ENCODE results near the gene COL4A4.

COL4A4 gene

DNA sequence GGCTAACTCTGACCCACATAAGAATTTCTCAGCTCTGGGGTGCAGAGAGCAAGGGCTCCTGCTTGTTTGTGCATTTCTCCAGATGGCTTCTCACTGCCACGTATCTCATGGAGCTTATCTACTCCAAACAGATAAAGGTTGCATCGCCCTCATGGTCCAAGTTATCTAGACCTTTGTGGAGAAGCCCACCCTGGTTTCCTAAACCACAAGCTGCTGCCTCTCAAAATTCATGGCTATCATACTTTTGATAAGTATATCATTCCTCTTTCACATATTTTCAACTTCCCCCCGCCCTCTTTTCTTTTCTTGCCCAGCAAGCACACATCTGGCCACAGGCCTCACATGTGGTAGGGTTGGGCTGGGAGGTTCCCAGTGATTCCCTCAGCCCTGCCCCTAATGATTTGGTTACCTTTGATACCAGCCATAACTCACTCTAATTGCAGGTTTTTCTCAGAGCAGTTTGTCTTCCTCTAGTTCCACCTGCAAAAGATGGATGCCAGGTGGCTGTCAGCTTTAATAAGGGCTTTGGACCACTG is 182.1 kb downstream of the COL4A4 start:
- DNase-seq (ENCODE audit: low read depth in 2 of 2), result no peak

DNA sequence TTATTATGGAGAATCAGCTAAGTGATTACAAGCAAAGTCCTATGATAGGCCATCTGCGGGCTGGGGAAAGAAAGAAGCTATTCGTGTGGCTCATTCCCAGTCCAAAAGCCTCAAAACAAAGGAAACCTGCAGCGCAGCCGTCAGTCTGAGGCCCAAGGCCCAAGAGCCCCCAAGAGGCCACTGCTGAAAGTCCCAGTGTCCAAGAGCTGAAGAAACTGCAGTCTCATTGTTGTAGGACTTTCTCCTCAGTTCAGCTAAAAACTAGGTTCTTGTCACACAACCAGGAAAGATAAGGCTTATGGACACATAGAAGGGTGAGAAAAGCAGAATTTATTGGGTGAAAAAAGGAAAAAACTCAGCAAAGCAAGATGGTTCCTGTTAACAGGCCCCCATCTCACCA is 185.0 kb downstream of the COL4A4 start:
- DNase-seq (ENCODE audit: low read depth in 2 of 2), result no peak

DNA sequence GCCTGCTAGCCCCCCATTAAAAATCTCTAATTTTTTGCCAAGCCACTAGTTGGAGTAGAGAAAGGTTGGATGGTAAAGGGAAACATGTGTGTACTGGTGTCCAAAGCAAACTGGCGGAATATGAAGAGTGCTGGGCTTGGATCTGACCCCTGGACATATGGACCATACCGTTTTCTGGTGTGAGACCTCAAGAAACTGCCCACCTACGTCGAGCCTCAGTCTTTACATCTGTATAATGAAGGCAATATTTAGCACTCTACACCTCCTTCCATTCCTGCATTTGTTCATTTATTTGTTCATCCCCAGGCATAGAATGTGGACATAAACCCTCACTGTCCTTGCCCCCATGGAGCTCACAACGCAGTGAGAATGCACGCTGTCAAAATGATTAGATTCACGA is 185.7 kb downstream of the COL4A4 start:
- DNase-seq (ENCODE audit: low read depth in 2 of 2), result no peak

DNA sequence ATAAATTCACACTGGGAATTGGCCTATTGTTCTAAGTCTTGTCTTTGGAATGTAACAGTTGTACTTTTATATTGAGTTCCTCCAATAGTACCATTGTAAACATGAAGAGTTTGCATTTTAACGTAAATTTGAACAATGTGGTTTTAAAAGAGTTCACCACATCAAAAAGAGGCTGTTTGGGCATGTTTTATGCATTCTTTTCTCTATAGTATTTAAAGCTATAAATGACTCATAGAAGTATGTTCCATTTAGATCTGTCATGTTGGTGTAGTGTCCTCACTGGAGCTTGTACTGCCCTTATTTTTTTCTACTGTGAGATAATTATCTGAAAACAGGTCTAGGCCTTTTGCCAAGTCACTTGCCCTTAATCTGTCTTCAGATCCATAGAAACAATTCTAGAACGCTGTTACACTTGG is 186.2 kb downstream of the COL4A4 start:
- no peak for DNase-seq (ENCODE audit: low read depth in 2 of 2)

DNA sequence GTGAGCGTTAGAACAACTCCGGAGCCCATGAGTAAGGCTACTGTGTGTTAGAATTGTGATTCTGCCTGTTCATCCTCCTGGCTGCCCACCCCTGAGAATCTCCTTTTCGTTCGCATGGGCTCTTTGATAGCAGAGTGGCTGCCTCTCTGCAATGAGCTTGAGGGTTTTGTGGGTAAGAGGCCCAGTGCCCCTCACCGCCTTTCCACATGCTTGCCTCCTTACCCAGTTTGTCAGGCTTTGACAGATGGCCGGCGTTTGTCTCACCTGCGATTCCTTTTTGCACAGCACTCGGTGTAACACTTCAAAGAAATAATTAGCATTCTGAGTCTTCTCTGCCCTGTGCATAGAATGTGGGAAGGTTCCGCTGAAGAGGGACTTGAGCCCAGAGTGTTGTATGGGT is 190.2 kb downstream of the COL4A4 start:
- DNase-seq (ENCODE audit: low read depth in 2 of 2), result no peak

DNA sequence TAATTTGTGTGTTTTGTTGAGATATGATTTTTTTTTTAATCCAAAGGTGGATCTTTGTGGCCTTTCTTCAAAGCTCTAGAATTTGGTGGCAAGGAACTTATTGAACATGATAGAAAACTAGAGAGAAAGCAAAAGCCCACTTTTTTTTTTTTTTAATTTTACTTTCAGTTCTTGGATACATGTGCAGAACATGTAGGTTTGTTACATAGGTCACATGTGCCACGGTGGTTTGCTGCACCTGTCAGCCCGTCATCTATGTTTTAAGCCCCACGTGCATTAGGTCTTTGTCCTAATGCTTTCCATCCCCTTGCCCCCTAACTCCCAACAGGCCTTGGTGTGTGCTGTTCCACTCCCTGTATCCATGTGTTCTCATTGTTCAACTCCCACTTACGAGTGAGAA is 192.2 kb downstream of the COL4A4 start:
- no peak for DNase-seq (ENCODE audit: low read depth in 2 of 2)

DNA sequence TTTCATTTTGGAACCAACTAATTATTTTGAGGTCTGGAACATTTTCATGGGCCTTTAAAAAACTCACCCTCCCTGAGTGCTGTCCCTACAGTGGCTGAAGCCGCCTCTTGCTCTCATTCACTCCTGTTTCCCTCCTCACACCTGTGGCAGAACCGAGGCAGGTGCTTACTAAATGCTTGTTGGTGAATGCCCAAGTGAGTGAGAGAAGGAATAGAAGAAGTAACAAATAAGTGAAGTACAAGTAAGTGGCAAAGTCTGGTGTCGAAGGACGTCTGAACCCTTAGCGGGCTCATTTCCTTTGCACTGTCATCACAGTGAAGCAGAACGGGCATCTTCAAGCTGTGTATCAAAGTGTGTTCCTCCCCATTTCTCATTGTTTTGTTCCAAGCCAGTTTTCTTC is 192.9 kb downstream of the COL4A4 start:
- no peak for DNase-seq (ENCODE audit: low read depth in 2 of 2)

DNA sequence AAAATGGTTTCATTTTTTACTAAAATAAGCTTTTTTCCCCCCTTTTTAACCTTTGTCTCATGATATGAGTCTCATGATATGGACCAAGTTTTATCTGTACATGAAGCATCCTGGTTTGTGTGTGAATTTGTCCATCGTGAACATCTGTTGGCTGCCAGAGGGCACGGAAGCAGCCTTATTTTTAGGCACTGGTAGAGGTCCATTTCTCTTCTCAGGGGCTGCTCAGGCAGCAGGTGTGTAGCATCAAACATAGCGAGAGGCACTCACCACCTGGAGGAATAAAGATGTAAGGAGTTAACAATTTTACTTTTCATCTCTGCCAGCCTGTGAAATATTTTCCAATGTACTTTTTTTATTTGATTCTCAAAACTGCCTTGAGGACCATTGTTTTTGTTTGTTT is 193.6 kb downstream of the COL4A4 start:
- no peak for DNase-seq (ENCODE audit: low read depth in 2 of 2)

DNA sequence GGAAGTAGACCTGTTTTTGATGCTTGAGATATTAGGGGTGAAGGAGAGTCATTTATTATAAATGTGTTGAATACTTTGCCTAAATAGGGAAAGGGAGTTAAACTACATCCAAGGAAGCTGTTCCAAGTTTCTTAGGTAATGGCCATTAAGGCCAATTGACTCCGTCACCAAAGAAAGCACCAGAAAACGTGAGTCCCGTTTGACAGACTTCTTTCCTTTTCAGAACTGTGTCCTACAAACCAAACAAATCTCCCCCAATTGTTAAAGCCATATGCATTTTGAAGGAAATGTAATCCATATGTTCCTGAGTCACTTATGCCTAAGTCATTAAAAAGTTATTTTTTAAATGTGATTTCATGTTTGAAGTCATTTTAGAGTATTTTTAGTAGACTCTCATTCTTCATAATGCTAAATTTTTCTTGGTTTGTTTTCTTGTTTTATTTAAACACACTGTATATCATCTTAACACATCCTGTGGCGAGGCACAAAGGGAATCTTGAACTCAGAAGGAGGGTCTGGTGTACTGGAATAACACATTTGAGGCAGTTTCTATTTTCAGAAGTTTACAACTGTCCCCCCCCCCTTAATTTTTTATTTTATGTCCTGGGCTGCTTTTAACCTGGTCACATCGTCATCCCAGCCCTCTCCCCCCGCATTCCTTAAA is 194.5 kb downstream of the COL4A4 start:
- DNase-seq (ENCODE audit: low read depth in 2 of 2), result no peak

DNA sequence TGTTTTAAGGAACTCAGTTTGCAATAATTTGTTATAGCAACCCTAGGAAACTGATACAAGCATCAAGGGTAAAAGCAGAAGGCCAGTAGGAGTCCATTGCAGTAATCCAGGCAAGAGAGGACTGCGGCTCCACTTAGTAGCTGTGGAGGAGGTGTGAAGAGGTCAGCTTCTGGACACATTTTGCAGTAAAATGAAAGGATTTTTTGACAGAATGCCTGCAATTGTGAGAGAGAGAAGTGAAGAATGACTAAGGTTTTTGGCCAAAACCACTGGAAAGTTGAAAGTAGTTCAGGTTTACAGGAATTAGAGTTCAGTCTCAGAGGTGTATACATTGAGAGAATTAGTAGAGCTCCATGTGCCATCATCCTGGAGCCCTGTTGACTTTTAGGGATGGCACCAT is 198.6 kb downstream of the COL4A4 start:
- DNase-seq (ENCODE audit: low read depth in 2 of 2), result no peak

DNA sequence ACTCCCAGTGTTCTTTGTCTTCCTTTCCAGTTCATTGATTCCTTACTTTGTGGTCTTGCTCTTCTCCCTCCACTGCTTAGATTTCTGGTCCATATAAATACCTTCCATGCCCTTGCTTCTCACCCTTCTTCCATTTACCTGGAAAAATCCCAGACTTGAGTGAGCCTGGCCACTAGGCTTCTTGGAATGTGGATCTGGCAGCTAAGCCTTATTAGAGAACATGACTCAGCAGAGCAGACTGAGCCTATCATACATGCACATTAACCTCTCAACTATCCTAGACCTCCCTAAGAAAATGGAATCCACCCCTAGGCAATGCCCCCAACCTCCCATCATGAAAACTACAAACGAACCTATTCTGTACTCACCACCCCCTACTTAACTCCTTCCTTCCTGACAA is 200.5 kb downstream of the COL4A4 start:
- DNase-seq (ENCODE audit: low read depth in 2 of 2), result no peak

DNA sequence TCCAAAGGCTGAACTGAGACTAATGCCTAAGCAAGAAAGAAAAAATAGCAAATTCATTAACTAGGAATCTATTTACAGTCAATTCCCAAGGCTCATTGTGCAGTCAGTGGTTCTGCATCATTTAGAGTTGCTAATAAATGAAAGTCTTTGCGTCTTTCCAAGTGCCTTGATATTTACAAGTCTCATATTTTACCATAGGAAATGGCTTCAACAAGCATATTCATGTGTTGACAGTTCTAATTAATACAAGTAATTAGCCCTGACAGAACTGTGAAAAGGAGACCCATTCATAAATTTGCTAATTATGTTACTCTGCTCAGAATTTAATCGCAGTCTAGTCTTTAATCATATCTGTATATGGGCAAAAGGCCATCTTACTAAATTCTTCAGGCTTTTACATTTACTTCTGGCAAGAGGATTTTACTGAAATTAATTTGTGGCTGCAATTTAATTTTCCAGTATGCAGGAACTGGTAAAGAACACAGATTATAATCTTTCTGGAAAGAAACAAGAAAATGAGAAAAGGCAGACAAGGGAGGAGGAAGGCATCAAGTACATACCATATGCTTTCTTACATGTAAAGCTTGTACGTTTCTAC is 201.7 kb downstream of the COL4A4 start:
- DNase-seq (ENCODE audit: low read depth in 2 of 2), result no peak

DNA sequence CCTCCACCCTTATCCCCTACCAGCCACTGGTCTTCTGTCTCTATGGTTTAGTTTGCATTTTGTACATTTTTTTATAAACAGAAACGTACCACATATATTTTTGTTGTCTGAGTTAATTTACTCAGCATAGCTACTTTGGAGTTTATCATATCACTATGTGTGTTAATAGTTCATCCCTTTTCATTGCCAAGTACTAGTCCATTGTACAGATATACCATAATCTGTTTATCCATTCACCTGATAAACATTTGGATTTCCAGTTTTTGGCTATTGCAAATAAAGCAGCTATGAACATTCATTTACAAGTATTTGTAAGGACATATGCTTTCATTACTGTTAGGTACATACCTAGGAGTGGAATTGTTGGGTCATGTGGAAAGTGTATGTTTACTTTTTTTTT is 204.6 kb downstream of the COL4A4 start:
- DNase-seq (ENCODE audit: low read depth in 2 of 2), result no peak

DNA sequence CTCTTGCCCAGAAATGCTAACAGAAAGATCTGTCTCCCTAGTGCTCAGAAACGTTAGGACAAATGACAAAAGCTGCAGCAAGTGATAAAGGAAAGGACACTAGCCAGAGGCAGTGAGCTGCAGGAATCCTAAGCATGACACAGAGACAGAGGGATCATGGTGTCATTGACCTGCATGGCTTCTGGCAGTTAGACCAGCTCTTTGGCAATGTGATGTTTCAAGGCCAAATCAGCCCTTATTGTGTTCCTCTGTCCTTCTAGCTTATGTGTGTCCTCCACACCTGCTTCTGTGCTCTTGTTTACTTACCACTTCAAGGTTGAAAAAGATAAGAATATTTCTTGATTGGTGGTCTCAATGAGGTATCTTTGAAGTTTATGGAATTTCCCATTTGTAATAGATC is 207.3 kb downstream of the COL4A4 start:
- DNase-seq (ENCODE audit: low read depth in 2 of 2), result no peak

DNA sequence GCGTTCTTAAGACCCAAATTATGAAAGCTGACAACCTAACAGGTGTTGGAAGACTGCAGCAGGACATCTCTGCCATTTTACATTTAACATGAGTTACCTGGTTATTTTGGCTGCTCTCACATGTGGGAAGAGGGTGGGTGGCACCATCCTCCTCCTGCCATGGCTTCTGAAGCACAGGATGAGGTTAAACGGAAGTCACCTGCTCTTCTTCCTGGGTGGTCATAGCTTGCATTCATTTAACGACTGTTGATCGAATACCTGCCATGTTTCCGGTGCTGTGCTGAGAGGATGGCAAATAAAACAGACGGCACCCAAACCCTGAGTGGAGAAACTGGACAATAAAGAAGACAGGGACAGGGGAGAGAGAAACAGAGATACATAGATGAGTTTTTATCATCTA is 210.2 kb downstream of the COL4A4 start:
- no peak for DNase-seq (ENCODE audit: low read depth in 2 of 2)

DNA sequence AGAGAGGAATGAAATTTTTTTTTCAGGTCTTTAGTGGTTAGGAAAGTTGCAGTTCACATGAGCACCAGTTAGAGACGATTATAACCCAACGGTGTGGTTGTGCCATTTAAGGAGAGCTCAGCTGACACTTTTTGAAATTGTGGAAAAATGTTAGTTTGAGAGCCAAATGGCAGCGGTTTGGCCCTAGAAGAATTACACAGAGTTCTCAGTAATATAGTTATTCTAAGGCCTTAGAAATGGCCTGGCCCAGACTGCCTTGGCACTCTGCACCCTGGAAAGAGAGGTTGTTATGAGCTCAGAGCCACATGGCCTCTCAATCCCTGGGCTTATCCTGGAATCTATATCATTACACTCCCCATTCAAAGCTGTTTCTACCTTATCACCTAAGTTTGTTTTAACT is 210.8 kb downstream of the COL4A4 start:
- no peak for DNase-seq (ENCODE audit: low read depth in 2 of 2)
